Liver (tissue), 9 donors: ENCODE results near the gene SLC25A6. TPM values are rescaled to one million over a fixed set of nuclear protein-coding genes. Genes with fewer than 3 reads are reported as not detected.

Experiments
- DNase-seq: peaks from one replicate; pipeline ENCODE4 v3.0.0-alpha.2; 2017; ENCODE audit warnings: low spot score
- H3K27ac ChIP-seq, 2 donors: one replicate each; pipeline ENCODE4 v1.7.0; 2013; ENCODE audit warnings: inconsistent platforms in 2 of 2, low read length in 2 of 2, control low read depth in 1 of 2, low read depth in 1 of 2, mild to moderate bottlenecking in 1 of 2
- H3K27me3 ChIP-seq, 4 donors: one replicate each; pipeline versions ENCODE4 v1.6.1 to v1.7.0; 2013; ENCODE audit warnings: low read length in 3 of 4, inconsistent platforms in 1 of 4, mild to moderate bottlenecking in 1 of 4, moderate library complexity in 1 of 4; ENCODE audit not compliant: control insufficient read depth in 4 of 4, insufficient read depth in 4 of 4
- H3K36me3 ChIP-seq, 4 donors: one replicate each; pipeline versions ENCODE4 v1.6.1 to v1.7.0; 2013; ENCODE audit warnings: low read length in 3 of 4, mild to moderate bottlenecking in 3 of 4, low read depth in 1 of 4, moderate library complexity in 1 of 4; ENCODE audit not compliant: control insufficient read depth in 4 of 4, insufficient read depth in 3 of 4
- H3K4me1 ChIP-seq, 4 donors: one replicate each; pipeline versions ENCODE4 v1.6.1 to v1.7.0; 2013; ENCODE audit warnings: low read length in 3 of 4, mild to moderate bottlenecking in 3 of 4, moderate library complexity in 1 of 4; ENCODE audit not compliant: control insufficient read depth in 4 of 4, insufficient read depth in 4 of 4
- H3K4me3 ChIP-seq, 3 donors: one replicate each; pipeline versions ENCODE4 v1.6.1 to v1.7.0; 2013; ENCODE audit warnings: low read length in 3 of 3, control low read depth in 1 of 3, low read depth in 1 of 3, mild to moderate bottlenecking in 1 of 3
- H3K9ac ChIP-seq, 2 donors: one replicate each; pipeline ENCODE4 v1.7.0; 2013; ENCODE audit warnings: low read length in 2 of 2, mild to moderate bottlenecking in 2 of 2, moderate library complexity in 2 of 2, control low read depth in 1 of 2, low read depth in 1 of 2
- H3K9me3 ChIP-seq, 4 donors: one replicate each; pipeline versions ENCODE4 v1.6.1 to v1.7.0; 2013; ENCODE audit warnings: low read length in 3 of 4; ENCODE audit not compliant: control insufficient read depth in 4 of 4
- CTCF ChIP-seq: fragments of 150-350 bp; IDR thresholded peaks from 2 replicates; pipeline ENCODE4 v1.5.1; 2017; ENCODE audit warnings: improper control_type of control experiment, low read depth, low read length; ENCODE audit not compliant: missing input control
- FOXA1 ChIP-seq: IDR thresholded peaks from 2 replicates; pipeline ENCODE4 v1.6.1; 2016; ENCODE audit warnings: antibody characterized with exemption
- GABPA ChIP-seq, 2 donors: IDR thresholded peaks in 1 of 2; conservative IDR thresholded peaks in 1 of 2; 2 replicates each; pipeline ENCODE4 v1.6.1; 2016; ENCODE audit warnings: antibody characterized with exemption in 2 of 2, mild to moderate bottlenecking in 1 of 2, moderate library complexity in 1 of 2
- HNF4A ChIP-seq, 2 donors: conservative IDR thresholded peaks; 2 replicates each; pipeline ENCODE4 v1.6.1; 2016; ENCODE audit warnings: antibody characterized with exemption in 2 of 2, mild to moderate bottlenecking in 2 of 2
- JUND ChIP-seq, 2 donors: IDR thresholded peaks; 2 replicates each; pipeline ENCODE4 v1.6.1; 2016; ENCODE audit warnings: antibody characterized with exemption in 2 of 2
- MAX ChIP-seq: IDR thresholded peaks from 2 replicates; pipeline ENCODE4 v1.6.1; 2016; ENCODE audit warnings: antibody characterized with exemption
- NR2F2 ChIP-seq: IDR thresholded peaks from 2 replicates; pipeline ENCODE4 v1.6.1; 2016; ENCODE audit warnings: antibody characterized with exemption
- RAD21 ChIP-seq, 2 donors: IDR thresholded peaks; 2 replicates each; pipeline ENCODE4 v1.6.1; 2016; ENCODE audit warnings: antibody characterized with exemption in 2 of 2, mild to moderate bottlenecking in 2 of 2
- REST ChIP-seq: IDR thresholded peaks from 2 replicates; pipeline ENCODE4 v1.6.1; 2016; ENCODE audit warnings: antibody characterized with exemption, mild to moderate bottlenecking
- SP1 ChIP-seq: IDR thresholded peaks from 2 replicates; pipeline ENCODE4 v1.6.1; 2018; ENCODE audit warnings: antibody characterized with exemption, mild to moderate bottlenecking
- YY1 ChIP-seq: IDR thresholded peaks from 2 replicates; pipeline ENCODE4 v1.6.1; 2016; ENCODE audit warnings: antibody characterized with exemption, mild to moderate bottlenecking
- ZBTB33 ChIP-seq: IDR thresholded peaks from 2 replicates; pipeline ENCODE4 v1.6.1; 2016; ENCODE audit warnings: antibody characterized with exemption
- WGBS: extraction: QIAGEN DNeasy Blood & Tissue Kit; methylation state at CpG from one replicate; pipeline ENCODE4 v1.1.7; 2013; 5-methylcytosine and 5-hydroxymethylcytosine counted together
- polyA plus RNA-seq, 2 donors: library from polyadenylated mRNA; stranded (reverse) in 1 of 2; unstranded in 1 of 2; fragments of 200-250 nt in 1 of 2; fragments of >200 nt in 1 of 2; fragmentation: Nextera tagmentation in 1 of 2; extraction: Ambion mirVana in 1 of 2; gene quantifications; one replicate each; pipeline versions ENCODE4 v1.2.1 to v1.2.3, GENCODE V29; 2013 to 2015
- total RNA-seq, 2 donors: library from RNA; depleted of rRNA; stranded (reverse); fragments of >200 nt; gene quantifications; one replicate each; pipeline ENCODE4 v1.2.3, GENCODE V29; 2014
- TF ChIP-seq, protein P1 (sequence below): IDR thresholded peaks from 2 replicates; pipeline ENCODE4 v1.6.1; 2016; ENCODE audit warnings: antibody characterized with exemption
- donor health status: healthy.
- donor health status: healthy.
- donor health status: healthy.
- donor health status: healthy.
- donor health status: healthy.

Gene SLC25A6
- total and polyA plus RNA-seq, 4 donors = 44.8 to 110 (median 64.0) TPM

DNA sequence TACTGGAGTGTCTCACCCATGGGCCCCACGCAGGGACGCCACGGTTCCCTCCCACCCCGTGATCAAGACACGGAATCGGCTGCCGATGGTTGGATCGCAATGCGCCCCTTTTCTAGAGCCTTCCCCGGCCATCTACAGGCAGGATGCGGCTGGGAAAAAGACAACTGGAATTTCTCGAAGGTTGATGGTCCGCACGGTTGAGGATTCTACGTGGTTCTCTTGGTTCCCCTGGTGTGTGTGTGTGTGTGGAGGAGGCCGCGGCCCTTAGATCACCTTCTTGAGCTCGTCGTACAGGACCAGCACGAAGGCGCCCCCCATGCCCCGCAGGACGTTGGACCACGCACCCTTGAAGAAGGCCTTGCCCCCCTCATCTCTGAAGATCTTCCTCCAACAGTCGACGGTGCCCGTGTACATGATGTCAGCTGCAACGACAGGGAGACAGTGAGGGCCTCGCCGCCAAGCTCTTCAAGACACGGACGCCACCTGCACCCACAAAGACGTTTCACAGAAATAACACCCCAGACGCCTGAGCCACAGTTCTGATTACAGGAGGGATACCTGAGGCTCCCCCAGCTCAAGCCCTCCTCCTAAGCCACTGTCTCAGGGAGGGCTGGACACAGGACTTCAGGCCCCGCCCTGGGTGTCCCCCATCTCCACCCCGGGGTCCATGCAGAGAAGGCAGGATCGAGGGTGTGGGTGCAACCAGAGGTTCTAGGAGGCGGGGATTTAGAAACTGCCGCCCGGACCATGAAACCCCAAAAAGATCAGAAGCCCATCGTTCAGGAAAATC, 5.4 kb downstream of the SLC25A6 start:
- H3K27ac ChIP-seq = no peak overlapping the region
- peaks cover 38 to 56% (median 49%) of the 10 kb centered on the region in 4 donors for H3K36me3 ChIP-seq
- no peak overlapping the region for H3K9ac ChIP-seq
- H3K4me1 ChIP-seq = peaks cover 4 to 26% (median 17%) of the 10 kb centered on the region in 4 donors
- DNase-seq = no peak
- no peak overlapping the region for H3K4me3 ChIP-seq
- H3K27me3 ChIP-seq = no peaks in the 10 kb centered on the region
- 96% methylated on average over 41 of the region's 41 CpGs for WGBS
- TF ChIP-seq REST (no peak), RAD21 (IDR thresholded peaks at IDR 0.05) (no peak), MAX (no peak), HNF4A (conservative IDR thresholded peaks at IDR 0.05) (no peak), ZBTB33 (no peak), NR2F2 (no peak), YY1 (no peak)
- TF ChIP-seq, protein P1, sequence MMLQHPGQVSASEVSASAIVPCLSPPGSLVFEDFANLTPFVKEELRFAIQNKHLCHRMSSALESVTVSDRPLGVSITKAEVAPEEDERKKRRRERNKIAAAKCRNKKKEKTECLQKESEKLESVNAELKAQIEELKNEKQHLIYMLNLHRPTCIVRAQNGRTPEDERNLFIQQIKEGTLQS = no peak
- no peaks in the 10 kb centered on the region for H3K9me3 ChIP-seq

- no peak overlapping the region for H3K4me3 ChIP-seq
- peaks cover 37 to 56% (median 49%) of the 10 kb centered on the region in 4 donors for H3K36me3 ChIP-seq
- 96% methylated on average over 36 of the region's 36 CpGs for WGBS
- H3K9ac ChIP-seq = no peak overlapping the region
- no peak for DNase-seq
- H3K27me3 ChIP-seq = no peaks in the 10 kb centered on the region
- no peak overlapping the region for H3K27ac ChIP-seq
- H3K9me3 ChIP-seq = no peaks in the 10 kb centered on the region
- TF ChIP-seq GABPA (IDR thresholded peaks at IDR 0.05 in 1 of 2, conservative IDR thresholded peaks at IDR 0.05 in 1 of 2) = no peak
- no peak for TF ChIP-seq RAD21 (IDR thresholded peaks at IDR 0.05)
- TF ChIP-seq SP1 = no peak
- no peak for TF ChIP-seq YY1
- no peak for TF ChIP-seq FOXA1
- no peak for TF ChIP-seq JUND (IDR thresholded peaks at IDR 0.05)
- TF ChIP-seq CTCF = no peak
- TF ChIP-seq HNF4A (conservative IDR thresholded peaks at IDR 0.05) = no peak
- peaks cover under 1 to 19% (median 8%) of the 10 kb centered on the region in 4 donors for H3K4me1 ChIP-seq
Observed at GRCh38 chrX:1385253-1386223, 6.4 kb downstream of the SLC25A6 start.
